ENCODE measurements around the gene IPO11.
A peak's percentile ranks its signal among the peaks of the same experiment; 100 is the strongest.
"Not testable (repeated sequence)": the region's sequence is repeated elsewhere in the genome, so short reads cannot be mapped to it uniquely, and the experiment has no call there.

Gene IPO11

DNA sequence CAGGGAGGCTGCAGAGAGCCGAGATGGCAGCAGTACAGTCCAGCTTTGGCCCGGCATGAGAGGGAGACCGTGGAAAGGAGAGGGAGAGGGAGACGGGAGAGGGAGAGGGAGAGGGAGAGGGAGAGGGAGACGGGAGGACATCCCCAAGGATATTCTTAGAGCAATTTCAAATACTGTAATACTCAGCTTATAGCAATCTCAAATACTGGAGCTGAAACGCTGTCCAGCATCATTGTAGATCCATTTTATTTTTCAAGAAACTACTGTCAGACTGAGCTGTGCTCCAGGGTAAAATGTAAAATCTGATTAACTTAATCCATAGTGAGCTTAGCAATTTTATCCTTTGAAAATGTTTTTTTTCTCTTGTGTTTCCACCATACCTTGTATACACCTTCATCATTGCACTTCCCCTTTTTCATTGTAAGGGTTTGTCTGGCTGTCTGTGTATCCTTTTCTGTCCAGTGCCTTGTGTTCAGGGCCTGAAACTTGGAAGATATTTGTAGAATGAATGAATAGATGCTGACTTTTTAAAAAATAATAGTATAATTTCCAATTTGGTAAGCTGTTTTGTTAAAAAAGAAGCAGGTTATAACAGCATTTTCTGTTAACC, 102.1 kb downstream of the IPO11 start:
- H3K27me3 ChIP-seq, result no peaks in the 10 kb centered on the region
- H3K4me2 ChIP-seq, result no peak overlapping the region
- peaks cover 0 to 7% (median 0%) of the 10 kb centered on the region in 10 experiments; a peak in 4 of 20 replicates for H3K4me1 ChIP-seq
- peaks cover 0 to 28% (median 10%) of the 10 kb centered on the region in 11 experiments; a peak in 14 of 22 replicates for H3K9me3 ChIP-seq (replicated peaks in 1 of 11)
- TF ChIP-seq Cebpa-rat (IDR thresholded peaks at IDR 0.05), result no peak
- peaks cover 35 to 74% (median 56%) of the 10 kb centered on the region in 11 experiments for H3K36me3 ChIP-seq
- H3K27ac ChIP-seq, result no peak overlapping the region
- no peak overlapping the region for H3K4me3 ChIP-seq
- H3K9ac ChIP-seq, result no peak overlapping the region
- H4K20me1 ChIP-seq, result no peaks in the 10 kb centered on the region

DNA sequence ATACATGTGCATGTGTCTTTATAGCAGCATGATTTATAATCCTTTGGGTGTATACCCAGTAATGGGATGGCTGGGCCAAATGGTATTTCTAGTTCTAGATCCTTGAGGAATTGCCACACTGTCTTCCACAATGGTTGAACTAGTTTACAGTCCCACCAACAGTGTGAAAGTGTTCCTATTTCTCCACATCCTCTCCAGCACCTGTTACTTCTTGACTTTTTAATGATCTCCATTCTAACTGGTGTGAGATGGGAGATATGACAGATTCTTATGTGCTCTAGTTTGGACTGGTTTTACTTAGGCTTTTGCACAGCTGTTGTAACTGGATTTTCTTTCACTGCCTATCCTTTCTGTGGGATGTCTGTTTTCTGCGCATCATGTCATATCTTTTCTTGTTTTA, 108.2 kb downstream of the IPO11 start:
- H4K20me1 ChIP-seq, H3K27ac ChIP-seq, H3K4me3 ChIP-seq, H3K27me3 ChIP-seq, H3K9ac ChIP-seq: not testable (repeated sequence)
- Histone ChIP-seq H3K36me3 (peaks cover 22 to 91% (median 63%) of the 10 kb centered on the region in 11 experiments), H3K9me3 (replicated peaks in 1 of 11) (peaks cover 0 to 17% (median 7%) of the 10 kb centered on the region in 11 experiments; a peak in 10 of 22 replicates), H3K4me2 (peak overlapping the region in 3 of 11 experiments; percentile 2 to 34 (median 19); a peak in 6 of 22 replicates), H3K4me1 (peaks cover 0 to 20% (median 7%) of the 10 kb centered on the region in 10 experiments; a peak in 11 of 20 replicates)

DNA sequence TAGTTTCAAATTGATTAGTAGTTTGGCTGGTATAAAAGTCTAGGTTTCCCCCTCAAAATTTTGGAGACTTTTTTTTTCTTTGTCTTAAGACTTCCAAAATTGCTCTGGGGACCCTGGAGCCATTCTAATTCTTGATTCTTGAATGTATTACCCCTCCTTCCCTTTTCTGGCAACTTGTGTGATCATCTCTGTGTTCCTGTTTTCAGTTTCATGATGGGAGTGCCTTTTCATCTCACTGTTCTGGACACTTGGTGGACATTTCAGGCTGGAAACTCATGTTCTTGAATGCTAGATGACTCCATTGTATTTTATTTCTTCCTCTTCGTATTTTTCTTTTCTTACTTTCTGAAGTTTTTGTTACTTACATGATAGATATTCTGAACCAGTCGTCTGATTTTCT, 108.8 kb downstream of the IPO11 start:
- no peak overlapping the region; a peak in 1 of 22 replicates for H3K27ac ChIP-seq
- no peaks in the 10 kb centered on the region for H4K20me1 ChIP-seq
- no peak for TF ChIP-seq Cebpa-rat (IDR thresholded peaks at IDR 0.05)
- peak overlapping the region in 5 of 11 experiments; percentile 2 to 52 (median 19); a peak in 7 of 22 replicates for H3K4me2 ChIP-seq
- H3K9me3 ChIP-seq (replicated peaks in 1 of 11), result peaks cover 0 to 14% (median 6%) of the 10 kb centered on the region in 11 experiments; a peak in 10 of 22 replicates
- peaks cover 0 to 20% (median 4%) of the 10 kb centered on the region in 10 experiments; a peak in 10 of 20 replicates for H3K4me1 ChIP-seq
- H3K4me3 ChIP-seq, result no peak overlapping the region
- H3K9ac ChIP-seq, result no peak overlapping the region
- H3K36me3 ChIP-seq, result peaks cover 22 to 91% (median 63%) of the 10 kb centered on the region in 11 experiments
- H3K27me3 ChIP-seq, result no peaks in the 10 kb centered on the region

DNA sequence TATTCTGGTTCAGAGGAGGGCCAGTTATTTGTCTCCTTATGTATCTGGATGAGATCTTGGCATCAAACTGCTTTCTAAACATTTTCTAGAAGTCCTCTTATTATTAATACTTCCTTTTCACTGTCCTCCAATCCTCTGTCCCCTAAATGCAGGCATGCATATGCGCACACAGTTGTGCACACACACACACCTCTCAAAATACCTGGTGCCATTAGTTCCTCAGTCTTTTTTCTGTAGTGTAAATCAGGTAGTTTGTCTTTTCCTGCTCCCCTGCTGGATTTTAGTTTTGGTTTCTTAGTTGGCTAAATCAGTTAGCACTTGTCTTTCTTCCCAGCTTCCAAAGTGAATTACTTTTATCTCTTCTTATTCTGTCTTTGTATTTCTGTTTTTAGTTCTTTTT, 110.2 kb downstream of the IPO11 start:
- Histone ChIP-seq H3K9me3 (replicated peaks in 1 of 11) (peaks cover 0 to 14% (median 0%) of the 10 kb centered on the region in 11 experiments; a peak in 9 of 22 replicates), H3K9ac (no peak overlapping the region), H3K27me3 (no peaks in the 10 kb centered on the region), H3K4me2 (no peak overlapping the region), H4K20me1 (no peaks in the 10 kb centered on the region), H3K4me1 (peaks cover 0 to 20% (median 4%) of the 10 kb centered on the region in 10 experiments; a peak in 10 of 20 replicates), H3K27ac (no peak overlapping the region), H3K36me3 (peaks cover 12 to 84% (median 54%) of the 10 kb centered on the region in 11 experiments; a peak in 21 of 22 replicates), H3K4me3 (no peak overlapping the region)
- TF ChIP-seq Cebpa-rat (IDR thresholded peaks at IDR 0.05), result no peak

DNA sequence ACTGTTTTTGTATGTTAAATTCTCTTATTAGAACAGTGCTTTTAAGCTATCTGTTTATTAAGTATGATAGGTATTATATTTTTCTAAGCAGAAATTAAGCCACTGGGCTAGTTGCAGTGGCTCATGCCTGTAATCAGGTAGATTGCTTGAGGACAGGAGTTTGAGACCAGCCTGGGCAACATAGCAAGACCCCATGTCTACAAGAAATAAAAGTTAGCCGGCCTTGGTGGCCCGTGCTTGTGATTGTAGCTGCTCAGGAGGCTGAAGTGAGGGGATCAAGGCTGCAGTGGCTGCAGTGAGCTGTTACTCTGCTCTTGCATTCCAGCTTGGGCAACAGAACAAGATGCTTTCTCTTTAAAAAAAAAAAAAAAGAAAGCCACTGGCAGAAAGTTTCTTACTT, 121.0 kb downstream of the IPO11 start:
- peaks cover 30 to 74% (median 54%) of the 10 kb centered on the region in 11 experiments for H3K36me3 ChIP-seq
- peaks cover 0 to 2% (median 0%) of the 10 kb centered on the region in 11 experiments; a peak in 1 of 22 replicates for H3K9me3 ChIP-seq (replicated peaks in 1 of 11)
- no peak overlapping the region for H3K4me3 ChIP-seq
- H3K4me2 ChIP-seq, result no peak overlapping the region
- H3K4me1 ChIP-seq, result peaks cover 0 to 8% (median 0%) of the 10 kb centered on the region in 10 experiments; a peak in 5 of 20 replicates
- no peak overlapping the region for H3K9ac ChIP-seq
- H4K20me1 ChIP-seq, result no peaks in the 10 kb centered on the region
- H3K27me3 ChIP-seq, result no peaks in the 10 kb centered on the region
- no peak overlapping the region for H3K27ac ChIP-seq
- no peak for TF ChIP-seq Cebpa-rat (IDR thresholded peaks at IDR 0.05)

DNA sequence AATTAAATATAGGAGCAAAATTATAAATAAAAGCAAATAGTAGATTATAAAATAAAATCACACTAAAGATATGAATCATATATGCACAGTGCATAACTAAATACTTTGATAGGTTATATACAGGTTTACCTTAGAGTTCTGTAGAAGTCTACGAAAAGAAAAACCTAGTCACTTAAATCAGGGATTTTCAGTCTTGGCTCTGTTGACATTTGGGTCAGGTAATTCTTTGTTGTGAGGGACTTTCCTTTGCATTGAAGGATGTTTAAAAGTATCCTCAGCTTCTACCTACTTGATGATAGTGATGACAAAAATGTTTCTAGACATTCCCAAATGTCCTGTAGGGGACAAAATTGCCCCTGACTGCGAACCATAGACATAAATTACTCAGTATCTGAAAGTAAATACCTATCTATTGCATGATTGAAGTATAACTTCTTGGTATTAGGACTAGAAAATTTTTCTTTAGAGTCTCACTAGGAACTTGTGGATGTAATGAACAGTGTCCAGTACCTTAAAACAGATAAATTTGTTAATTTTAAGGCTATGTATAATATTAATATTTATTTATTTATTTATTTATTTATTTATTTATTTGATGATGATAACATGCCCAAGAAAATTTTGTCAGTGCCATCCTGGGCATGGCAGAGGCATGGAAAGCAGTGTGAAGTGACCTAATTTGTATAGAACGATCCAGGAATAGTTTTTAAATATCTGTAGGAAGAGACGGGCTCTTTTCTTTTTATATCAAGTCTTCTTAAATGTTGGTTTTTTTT, 122.1 kb downstream of the IPO11 start:
- H3K36me3 ChIP-seq, result peaks cover 38 to 78% (median 59%) of the 10 kb centered on the region in 11 experiments
- TF ChIP-seq Cebpa-rat (IDR thresholded peaks at IDR 0.05), result no peak
- peaks cover 0 to 4% (median 0%) of the 10 kb centered on the region in 11 experiments; a peak in 1 of 22 replicates for H3K9me3 ChIP-seq (replicated peaks in 1 of 11)
- no peak overlapping the region for H3K9ac ChIP-seq
- H3K4me2 ChIP-seq, result no peak overlapping the region
- H3K4me3 ChIP-seq, result no peak overlapping the region
- H4K20me1 ChIP-seq, result no peaks in the 10 kb centered on the region
- H3K27me3 ChIP-seq, result no peaks in the 10 kb centered on the region
- H3K4me1 ChIP-seq, result peaks cover 0 to 15% (median 0%) of the 10 kb centered on the region in 10 experiments; a peak in 6 of 20 replicates
- no peak overlapping the region for H3K27ac ChIP-seq

DNA sequence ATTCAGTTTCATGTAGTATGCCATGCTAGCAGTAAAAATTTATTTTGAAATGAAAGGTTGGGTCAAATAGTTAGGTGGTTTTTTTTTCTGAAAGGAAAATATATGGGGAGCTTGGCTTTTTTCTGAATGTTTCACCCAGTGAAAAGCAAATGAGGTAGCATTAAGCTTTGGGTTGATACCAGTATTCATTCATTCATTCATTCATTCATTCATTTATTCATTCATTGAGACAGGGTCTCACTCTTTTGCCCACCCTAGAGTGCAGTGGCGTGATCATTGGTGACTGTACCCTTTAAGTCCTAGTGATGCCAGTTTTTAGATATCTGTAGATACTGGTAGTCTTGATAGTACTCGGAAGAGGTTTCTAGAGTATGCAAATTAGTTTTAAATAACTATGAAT, 123.7 kb downstream of the IPO11 start:
- Histone ChIP-seq H3K4me1 (peaks cover 0 to 15% (median 0%) of the 10 kb centered on the region in 10 experiments; a peak in 6 of 20 replicates), H3K4me3 (no peak overlapping the region), H3K9ac (no peak overlapping the region), H3K9me3 (replicated peaks in 1 of 11) (peaks cover 0 to 4% (median 0%) of the 10 kb centered on the region in 11 experiments; a peak in 1 of 22 replicates), H3K27me3 (no peaks in the 10 kb centered on the region), H3K4me2 (no peak overlapping the region), H4K20me1 (no peaks in the 10 kb centered on the region), H3K27ac (no peak overlapping the region), H3K36me3 (peaks cover 25 to 78% (median 55%) of the 10 kb centered on the region in 11 experiments)
- no peak for TF ChIP-seq Cebpa-rat (IDR thresholded peaks at IDR 0.05)

DNA sequence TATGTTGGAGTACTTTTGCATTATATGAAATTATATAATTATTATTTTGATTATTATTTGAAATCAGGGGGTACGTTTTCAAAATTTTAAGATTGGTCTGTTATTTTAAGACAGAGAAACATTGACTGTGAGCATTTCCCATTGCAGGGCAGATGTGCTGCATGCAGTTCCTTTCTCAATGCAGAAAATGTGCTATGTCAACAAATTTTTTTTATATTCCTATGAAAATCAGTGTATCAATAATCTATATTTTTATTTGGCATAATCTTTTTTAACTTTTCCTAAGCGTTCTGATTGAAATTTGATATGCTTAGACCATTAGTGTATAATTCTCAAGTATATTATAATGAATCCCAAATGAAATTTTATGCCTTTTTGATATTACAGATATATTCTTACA, 124.2 kb downstream of the IPO11 start:
- H3K27ac ChIP-seq, result no peak overlapping the region
- H3K36me3 ChIP-seq, result peaks cover 25 to 78% (median 55%) of the 10 kb centered on the region in 11 experiments
- no peak overlapping the region for H3K9ac ChIP-seq
- H4K20me1 ChIP-seq, result no peaks in the 10 kb centered on the region
- H3K27me3 ChIP-seq, result no peaks in the 10 kb centered on the region
- peaks cover 0 to 15% (median 0%) of the 10 kb centered on the region in 10 experiments; a peak in 6 of 20 replicates for H3K4me1 ChIP-seq
- peaks cover 0 to 4% (median 0%) of the 10 kb centered on the region in 11 experiments; a peak in 1 of 22 replicates for H3K9me3 ChIP-seq (replicated peaks in 1 of 11)
- H3K4me2 ChIP-seq, result no peak overlapping the region
- no peak for TF ChIP-seq Cebpa-rat (IDR thresholded peaks at IDR 0.05)
- no peak overlapping the region for H3K4me3 ChIP-seq
